Left ventricle myocardium inferior (tissue), 1 donor: ENCODE data around the gene TRAPPC11. TPM values are rescaled to one million over a fixed set of nuclear protein-coding genes. Genes with fewer than 3 reads are reported as not detected.

Experiments used
- DNase-seq: peaks from one replicate; pipeline ENCODE4 v3.0.0-alpha.2; 2020
- H3K27ac ChIP-seq: fragments of 200-600 bp; replicated peaks from 2 replicates; pipeline ENCODE4 v1.8.0; 2021
- H3K27me3 ChIP-seq: fragments of 200-600 bp; 2 replicates; pipeline ENCODE4 v1.8.0; 2021; ENCODE audit warnings: low read depth
- H3K36me3 ChIP-seq: fragments of 200-600 bp; 2 replicates; pipeline ENCODE4 v1.8.0; 2021
- H3K4me1 ChIP-seq: fragments of 200-600 bp; 2 replicates; pipeline ENCODE4 v1.8.0; 2021
- H3K4me3 ChIP-seq: fragments of 200-600 bp; 2 replicates; pipeline ENCODE4 v1.8.0; 2021; ENCODE audit warnings: mild to moderate bottlenecking, moderate library complexity
- H3K9me3 ChIP-seq: fragments of 200-600 bp; replicated peaks from 2 replicates; pipeline ENCODE4 v1.8.0; 2021
- intact Hi-C: fragments of 100-400 bp; cut with micrococcal nuclease; formaldehyde crosslinking; loops from one replicate; pipeline ENCODE4 v1.11.0; 2022
- total RNA-seq: library from RNA; stranded (reverse); fragmentation: NEBNext Ultra II Directional; extraction: Animal tissue kit (Norgen Biotek cat#: 25700); gene quantifications from one replicate; pipeline ENCODE4 v1.2.1, GENCODE V29; 2021
- TF ChIP-seq, protein P1 (sequence below): fragments of 200-600 bp; IDR thresholded peaks from 2 replicates; pipeline ENCODE4 v1.8.0; 2021; ENCODE audit warnings: antibody characterized with exemption, mild to moderate bottlenecking, borderline replicate concordance
- donor health status: DM: no; HTN: yes; CAD: no; lungs with severe emphysema.

Gene TRAPPC11
- total RNA-seq, 1 donor from 2014 or later, result 20.5 TPM

GRCh38 chr4:183760326-183760725 is 101.2 kb downstream of the TRAPPC11 start:
- Histone ChIP-seq H3K36me3 (no peaks in the 10 kb centered on the region), H3K27ac (no peak overlapping the region), H3K27me3 (no peaks in the 10 kb centered on the region), H3K9me3 (no peaks in the 10 kb centered on the region), H3K4me3 (no peak overlapping the region), H3K4me1 (no peaks in the 10 kb centered on the region)
- intact Hi-C loops, result no loop called here
- TF ChIP-seq, protein P1, sequence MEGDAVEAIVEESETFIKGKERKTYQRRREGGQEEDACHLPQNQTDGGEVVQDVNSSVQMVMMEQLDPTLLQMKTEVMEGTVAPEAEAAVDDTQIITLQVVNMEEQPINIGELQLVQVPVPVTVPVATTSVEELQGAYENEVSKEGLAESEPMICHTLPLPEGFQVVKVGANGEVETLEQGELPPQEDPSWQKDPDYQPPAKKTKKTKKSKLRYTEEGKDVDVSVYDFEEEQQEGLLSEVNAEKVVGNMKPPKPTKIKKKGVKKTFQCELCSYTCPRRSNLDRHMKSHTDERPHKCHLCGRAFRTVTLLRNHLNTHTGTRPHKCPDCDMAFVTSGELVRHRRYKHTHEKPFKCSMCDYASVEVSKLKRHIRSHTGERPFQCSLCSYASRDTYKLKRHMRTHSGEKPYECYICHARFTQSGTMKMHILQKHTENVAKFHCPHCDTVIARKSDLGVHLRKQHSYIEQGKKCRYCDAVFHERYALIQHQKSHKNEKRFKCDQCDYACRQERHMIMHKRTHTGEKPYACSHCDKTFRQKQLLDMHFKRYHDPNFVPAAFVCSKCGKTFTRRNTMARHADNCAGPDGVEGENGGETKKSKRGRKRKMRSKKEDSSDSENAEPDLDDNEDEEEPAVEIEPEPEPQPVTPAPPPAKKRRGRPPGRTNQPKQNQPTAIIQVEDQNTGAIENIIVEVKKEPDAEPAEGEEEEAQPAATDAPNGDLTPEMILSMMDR, result no peak
- no peak for DNase-seq

Other genes with a start within 250 kb of the TRAPPC11 start
- 8.5 TPM for gene CDKN2AIP, start 214.7 kb upstream of the TRAPPC11 start, total RNA-seq
- gene ING2, start 154.2 kb upstream of the TRAPPC11 start, total RNA-seq, result 5.9 TPM
- 18.0 TPM for gene RWDD4, start 108 bp upstream of the TRAPPC11 start, total RNA-seq
- gene STOX2, start 246.0 kb downstream of the TRAPPC11 start, total RNA-seq, result 12.2 TPM